Cortex of kidney (tissue), 1 donor: ENCODE results near the gene DNAJC2.

Experiments
- DNase-seq: peaks from one replicate; lab custom pipeline; 2025; lab: John Stamatoyannopoulos, UW

Gene DNAJC2

DNA sequence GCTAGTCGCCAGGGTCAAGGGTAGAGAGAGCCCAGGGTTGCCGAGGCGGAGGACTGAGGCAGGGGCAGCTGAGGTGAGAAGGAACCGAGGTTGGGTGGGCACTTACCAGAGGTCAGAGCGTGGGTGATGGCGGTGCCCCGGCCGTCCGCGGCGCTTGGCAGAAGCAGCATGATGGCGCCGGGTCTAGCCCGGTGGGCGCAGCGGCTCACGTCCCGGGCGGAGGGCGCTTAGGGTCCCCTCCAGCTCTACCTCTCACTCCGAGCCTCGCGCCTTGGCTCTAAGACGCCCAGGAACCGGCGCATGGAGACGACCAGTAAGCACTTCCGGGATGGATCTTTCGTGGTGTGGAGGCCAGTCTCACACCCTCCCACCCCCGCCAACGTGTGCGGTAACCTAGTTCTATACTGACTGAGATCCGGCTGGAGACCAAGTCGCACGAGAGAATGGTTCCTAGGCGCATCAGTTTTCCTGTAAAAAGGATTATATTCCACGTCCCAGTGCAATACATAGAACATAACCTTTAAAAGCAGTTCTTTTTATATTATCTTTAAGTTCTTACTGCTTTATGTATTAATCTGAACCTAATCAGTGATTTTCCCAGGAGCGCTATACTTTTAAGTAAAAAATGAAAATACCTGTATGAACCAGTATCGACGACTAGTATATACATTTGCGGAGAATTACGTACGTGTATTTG, at the start of gene DNAJC2:
Gene DNAJC2, minus strand, starts transcription at position 315 of the 697 bp plus-strand sequence. Its CDS starts 145 bp downstream, at position 170.
- DNase-seq = no peak

DNA sequence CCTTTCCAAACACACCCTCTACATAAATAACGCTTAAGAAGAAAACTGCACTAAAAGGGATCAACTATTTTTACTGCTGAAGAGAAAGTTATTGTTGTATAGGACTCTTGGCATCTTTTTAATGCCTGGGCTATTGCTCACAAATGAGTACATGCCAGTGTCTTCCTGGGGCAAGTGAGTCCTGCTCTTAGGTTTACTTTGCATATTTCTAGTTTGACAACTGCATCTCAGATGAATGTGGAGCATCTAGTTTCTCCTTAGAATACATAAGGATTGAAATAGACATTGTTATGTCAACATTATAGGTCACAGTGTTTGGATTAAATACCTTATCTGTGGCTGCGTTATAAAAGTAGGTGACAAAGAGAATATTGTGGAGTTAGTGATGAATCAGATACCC, 47.4 kb upstream of the DNAJC2 start:
- DNase-seq = no peak

DNA sequence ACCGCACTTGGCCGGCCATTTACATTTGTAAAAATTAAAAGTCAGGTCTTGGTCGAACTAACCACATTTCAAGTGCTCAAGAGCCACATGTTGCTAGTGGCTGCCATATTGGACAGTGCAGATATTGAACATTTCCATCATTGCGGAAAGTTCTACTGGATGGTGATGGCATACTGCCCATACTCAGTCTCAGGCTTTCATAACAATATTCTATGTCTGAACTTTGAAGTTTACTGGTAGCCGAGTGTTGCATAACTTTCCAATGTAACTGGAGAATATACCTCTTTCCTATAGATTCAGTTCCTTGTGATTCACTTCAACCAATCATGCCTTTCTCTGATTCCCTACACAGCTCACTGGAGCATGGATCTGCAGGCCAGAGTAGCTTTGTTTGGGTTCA, 46.6 kb upstream of the DNAJC2 start:
- no peak for DNase-seq

GRCh38 chr7:103389263-103389662, 44.7 kb upstream of the DNAJC2 start:
- no peak for DNase-seq

DNA sequence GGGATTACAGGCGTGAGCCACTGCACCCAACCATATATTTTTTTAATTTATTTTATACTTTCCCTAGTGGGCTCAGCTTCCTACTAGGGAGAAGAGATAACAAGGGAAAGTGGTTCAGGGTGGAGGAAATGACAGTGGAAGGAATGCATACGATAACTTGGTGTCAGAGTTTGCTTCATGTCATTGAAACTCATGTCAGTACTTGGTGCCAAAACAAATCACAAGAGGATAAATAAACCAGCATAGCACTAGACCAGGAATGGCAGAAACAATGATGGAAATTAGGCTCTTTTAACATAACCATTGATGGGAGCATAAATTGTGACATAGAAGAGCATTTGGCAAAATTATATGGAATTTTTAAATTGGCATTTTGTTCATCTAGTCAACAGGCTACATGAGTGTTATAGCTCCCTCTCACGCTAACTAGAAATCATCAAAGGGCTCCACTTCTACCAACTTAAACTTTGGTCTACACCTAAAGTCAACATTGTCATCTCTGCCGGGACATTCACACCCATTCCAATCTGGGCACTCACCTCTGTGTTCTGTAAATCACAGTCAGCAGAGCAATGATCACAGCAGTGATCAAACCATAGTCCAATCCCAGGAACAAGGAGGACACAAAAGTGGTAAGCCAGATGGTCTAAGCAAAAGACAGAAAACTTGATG, 44.0 kb upstream of the DNAJC2 start:
- DNase-seq = no peak

DNA sequence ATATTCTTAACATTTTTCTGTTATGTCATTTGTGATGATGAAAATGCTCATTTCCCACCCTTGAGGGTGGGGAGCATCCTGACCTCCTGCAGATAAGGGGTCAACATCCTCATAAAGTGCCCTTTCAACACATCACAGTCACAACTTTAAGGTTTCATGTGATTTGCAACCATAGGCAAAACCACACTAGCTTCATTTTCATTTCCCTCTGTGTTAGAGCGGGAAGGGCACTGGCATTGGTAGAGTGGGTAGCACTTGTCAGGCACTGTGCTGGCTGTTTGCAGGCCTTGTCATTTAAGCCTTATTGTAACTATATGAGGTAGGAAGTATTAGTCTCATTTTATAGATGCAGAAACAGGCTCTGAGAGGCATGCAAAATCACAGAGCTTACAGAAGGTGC, 42.7 kb upstream of the DNAJC2 start:
- DNase-seq = no peak

GRCh38 chr7:103382032-103382402, 37.5 kb upstream of the DNAJC2 start:
- DNase-seq = no peak

GRCh38 chr7:103381280-103382031, 36.9 kb upstream of the DNAJC2 start:
- no peak for DNase-seq

- DNase-seq = no peak
Observed at GRCh38 chr7:103380395-103381191, 36.0 kb upstream of the DNAJC2 start.

DNA sequence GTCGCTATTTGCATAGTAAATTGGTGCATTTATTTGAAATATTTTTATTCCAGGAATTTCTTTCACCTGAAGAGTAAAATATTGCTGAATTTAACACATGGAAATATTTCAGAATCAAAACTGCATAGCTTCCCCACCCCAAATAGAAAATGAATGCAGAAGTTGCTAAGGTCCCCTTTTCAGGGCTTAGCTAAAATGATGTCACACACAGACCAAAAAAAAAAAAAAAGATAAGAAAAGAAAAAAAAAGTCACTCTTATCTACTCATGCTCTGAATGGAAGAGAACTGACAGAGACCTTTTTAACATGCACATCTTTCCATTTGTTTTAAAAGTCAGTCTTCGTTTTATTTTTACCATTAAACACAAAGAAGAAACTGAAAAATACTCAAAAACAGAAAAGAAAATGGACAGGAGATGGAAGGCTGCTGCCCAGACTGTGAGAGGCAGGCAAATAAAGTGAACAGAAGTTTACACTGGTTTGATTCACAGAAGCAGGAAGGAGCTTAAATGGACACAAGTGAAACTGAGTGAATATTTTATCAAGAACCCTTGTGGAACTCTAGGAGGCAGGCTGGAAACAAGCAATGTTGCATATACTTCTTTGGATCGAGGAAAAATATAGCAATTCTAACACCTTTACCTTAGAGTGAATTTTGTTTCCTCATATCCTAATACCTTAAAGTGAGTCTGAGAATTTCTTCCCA, 34.9 kb upstream of the DNAJC2 start:
- DNase-seq = no peak

DNA sequence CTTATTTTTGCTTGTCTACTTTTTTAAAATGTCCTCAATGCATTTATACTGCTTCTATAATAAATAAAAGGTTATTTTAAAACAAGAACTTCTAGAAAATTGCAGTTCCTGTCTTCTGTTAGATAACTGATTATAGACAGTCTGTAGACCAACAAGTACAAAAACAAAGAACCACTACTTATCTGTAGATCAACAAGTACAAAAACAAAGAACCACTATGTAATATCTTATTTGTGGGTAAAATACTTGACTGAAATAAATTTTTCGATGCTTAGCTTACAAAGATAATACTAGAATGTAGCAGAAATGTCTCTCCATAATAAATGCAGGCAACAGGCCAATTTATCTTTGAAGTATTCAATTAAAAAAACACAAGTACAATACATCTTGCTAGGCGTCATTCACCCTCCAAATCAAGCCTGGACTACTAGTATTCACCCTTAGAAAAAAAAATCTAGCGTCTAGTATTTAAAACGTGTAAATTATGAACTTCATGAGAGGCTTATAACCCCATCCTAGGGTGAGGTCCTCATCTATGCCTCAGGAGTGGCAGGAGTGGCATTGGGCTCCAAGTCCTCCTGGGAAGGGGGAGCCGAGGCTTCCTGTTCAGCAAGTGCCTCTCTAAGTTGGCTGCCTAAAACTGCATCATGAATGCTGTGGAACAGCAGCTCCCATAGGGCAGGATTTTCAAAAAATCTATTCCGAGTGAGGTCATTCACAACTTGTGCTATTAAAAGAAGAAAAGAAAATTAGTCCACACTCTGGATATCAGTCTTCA, 29.5 kb upstream of the DNAJC2 start:
- DNase-seq = no peak

- DNase-seq = no peak
Observed at GRCh38 chr7:103369432-103369831, 24.9 kb upstream of the DNAJC2 start.

- no peak for DNase-seq
Observed at GRCh38 chr7:103349805-103350204, 5.2 kb upstream of the DNAJC2 start.

DNA sequence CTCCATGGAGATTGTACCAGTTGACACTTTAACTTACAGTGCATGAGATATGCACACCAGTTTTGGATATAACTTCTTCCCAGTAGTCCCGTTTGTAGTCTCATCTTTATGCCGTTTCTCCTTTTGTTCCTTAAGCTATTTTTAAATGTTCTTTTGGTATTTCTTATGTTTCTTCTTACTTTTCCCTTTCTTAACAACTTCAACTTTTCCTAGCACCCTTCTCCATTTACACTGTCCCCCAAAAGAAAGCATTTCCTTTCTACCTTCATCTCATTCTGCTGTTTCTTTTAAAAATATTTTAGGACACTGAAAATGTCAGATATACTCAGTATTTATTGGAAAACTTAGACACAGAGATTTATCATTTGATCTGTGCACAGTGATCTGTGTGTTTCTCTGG, 4.4 kb upstream of the DNAJC2 start:
- no peak for DNase-seq

DNA sequence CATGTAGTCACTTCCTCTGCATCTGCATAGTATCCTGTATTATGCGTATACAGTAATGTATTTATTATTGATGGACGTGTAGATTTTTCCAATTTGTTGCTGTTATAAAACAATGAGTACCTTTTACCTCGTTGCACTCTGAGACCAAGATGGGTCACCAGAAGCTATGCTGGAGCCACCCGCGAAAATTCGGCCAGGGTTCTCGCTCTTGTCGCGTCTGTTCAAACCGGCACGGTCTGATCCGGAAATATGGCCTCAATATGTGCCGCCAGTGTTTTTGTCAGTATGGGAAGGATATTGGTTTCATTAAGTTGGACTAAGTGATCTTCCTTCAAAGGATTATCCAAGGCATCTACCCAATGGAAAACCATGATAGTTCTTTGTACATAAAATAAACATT, 3.9 kb upstream of the DNAJC2 start:
- DNase-seq = no peak

DNA sequence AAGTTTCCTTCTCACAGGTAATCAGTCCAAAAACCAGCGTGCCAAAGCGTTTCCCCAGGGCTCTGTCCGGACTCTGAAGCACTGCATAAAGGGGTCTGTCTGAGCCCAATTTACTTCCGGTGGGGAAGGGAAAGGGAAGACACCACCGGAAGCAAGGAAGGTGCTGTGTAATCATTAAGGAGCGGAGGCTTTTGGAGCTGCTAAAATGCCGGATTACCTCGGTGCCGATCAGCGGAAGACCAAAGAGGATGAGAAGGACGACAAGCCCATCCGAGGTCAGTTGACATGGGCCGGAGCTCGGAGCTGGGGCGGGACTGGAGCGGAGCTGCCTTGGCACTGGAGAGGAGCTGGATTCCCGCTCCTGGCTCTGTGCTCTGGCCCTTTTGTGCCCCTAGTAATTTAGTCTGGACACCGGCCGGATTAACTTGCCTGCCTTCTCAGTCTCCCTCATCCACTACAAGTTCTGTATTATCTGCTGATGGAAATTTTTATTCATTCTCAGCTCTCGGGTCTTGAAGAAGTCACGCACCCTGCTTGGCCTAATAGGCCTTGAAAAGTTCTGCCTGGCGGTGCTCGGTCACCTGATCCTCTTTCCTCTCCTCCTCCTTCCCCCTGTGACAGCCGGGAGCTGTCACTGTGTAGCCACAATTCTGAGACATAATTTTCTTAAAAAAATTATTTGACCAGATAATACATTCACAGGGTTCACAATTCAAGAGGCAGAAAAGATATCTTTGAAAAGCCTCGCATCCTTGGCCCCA, 3.1 kb upstream of the DNAJC2 start, which contains the start of gene PSMC2:
Gene PSMC2, plus strand, starts transcription at position 137 of the 761 bp plus-strand sequence. Its CDS starts 69 bp downstream, at position 206.
- no peak for DNase-seq

- DNase-seq = no peak
Observed at GRCh38 chr7:103346396-103346795, 1.8 kb upstream of the DNAJC2 start.

DNA sequence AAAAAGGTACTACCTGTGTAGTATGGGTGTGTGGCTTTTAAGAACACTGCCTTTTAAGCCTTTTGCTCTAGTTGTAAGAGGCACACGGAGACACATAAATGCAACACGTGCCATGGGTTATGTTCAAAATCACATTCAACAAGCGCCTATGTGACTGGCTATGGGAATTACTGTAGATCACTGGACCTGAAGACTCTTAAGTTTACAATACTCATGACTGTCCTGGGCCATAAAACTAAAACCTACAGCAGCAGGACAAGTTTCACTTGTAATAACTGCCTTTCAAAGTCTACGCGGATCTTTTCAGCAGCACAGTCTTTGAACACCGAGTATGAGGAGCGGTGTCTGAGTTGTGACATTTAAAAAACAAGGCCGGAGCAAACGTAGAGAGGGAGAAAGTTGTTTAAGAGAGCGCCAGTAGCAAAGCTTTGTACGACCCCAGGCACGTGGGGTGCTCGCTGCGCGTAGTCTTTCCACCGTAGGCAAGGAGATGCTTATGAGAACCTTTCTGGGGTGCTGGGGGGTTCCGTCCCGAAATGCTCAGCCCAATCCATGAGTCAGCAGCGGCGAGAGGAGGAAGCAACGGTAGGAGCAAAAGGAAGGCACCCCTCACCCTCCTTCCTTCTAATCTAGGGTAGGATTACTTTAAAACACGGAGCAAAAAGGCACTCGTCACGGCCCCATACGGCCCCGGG, 662 bp downstream of the DNAJC2 start:
- DNase-seq = no peak

DNA sequence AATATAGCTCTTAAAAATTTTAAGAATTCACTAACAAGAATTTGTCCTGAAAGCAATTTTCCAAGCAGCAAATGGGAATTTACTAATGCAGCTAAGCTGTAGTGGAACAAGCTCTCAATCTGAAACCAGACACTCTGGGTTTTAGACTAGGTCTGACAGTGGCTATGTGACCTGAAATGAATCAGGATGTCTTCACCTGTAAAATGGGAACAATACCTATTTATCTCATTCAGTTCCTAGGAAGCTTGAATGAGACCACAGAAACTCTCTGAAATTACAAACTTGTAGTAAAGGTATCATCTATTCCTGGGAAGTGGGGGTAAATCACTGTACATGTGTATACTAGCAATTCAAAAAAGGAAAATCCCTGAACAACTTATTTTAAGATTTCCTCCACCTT, 1.2 kb downstream of the DNAJC2 start:
- no peak for DNase-seq
